Activated CD4-positive, alpha-beta T cell treated with anti-CD3 and anti-CD28 coated beads for 36 hours (primary cell): ENCODE data around the gene CABP2. TPM values are rescaled to one million over a fixed set of nuclear protein-coding genes. Genes with fewer than 3 reads are reported as not detected.
"Not testable (repeated sequence)": the region's sequence is repeated elsewhere in the genome, so short reads cannot be mapped to it uniquely, and the experiment has no call there.

Experiments
- ATAC-seq: fragments of 200-7000 bp; cut with Tn5 transposase; one replicate; pipeline ENCODE4 v1.10.0; 2021; ENCODE audit warnings: mild to moderate bottlenecking, moderate library complexity
- CTCF ChIA-PET: fragments of 350-600 bp; sonication (Branson Sonifier 250); formaldehyde crosslinking; loops from one replicate; lab custom pipeline; 2021; ENCODE audit warnings: antibody characterized with exemption; lab: Charles Lee
- POLR2A ChIA-PET: fragments of 350-600 bp; sonication (Branson Sonifier 250); formaldehyde crosslinking; loops from one replicate; lab custom pipeline; 2021; ENCODE audit warnings: antibody characterized with exemption, inconsistent platforms; lab: Charles Lee
- DNase-seq: peaks from one replicate; pipeline ENCODE4 v3.0.0-alpha.2; 2020
- H3K27ac Mint-ChIP-seq: one replicate; pipeline ENCODE4 v1.8.0; 2021; ENCODE audit warnings: mixed read lengths
- H3K27me3 Mint-ChIP-seq: one replicate; pipeline ENCODE4 v1.8.0; 2021; ENCODE audit warnings: mixed read lengths
- H3K36me3 Mint-ChIP-seq: one replicate; pipeline ENCODE4 v1.8.0; 2021; ENCODE audit warnings: low read depth, mixed read lengths
- H3K4me1 Mint-ChIP-seq: one replicate; pipeline ENCODE4 v1.8.0; 2021; ENCODE audit warnings: mixed read lengths
- H3K4me3 Mint-ChIP-seq: one replicate; pipeline ENCODE4 v1.8.0; 2021; ENCODE audit warnings: mild to moderate bottlenecking, moderate library complexity, mixed read lengths
- H3K9me3 Mint-ChIP-seq: one replicate; pipeline ENCODE4 v1.8.0; 2021; ENCODE audit warnings: low read depth, mixed read lengths
- intact Hi-C, 2 experiments: fragments of 100-400 bp; cut with DNase I in 1 of 2; cut with micrococcal nuclease in 1 of 2; formaldehyde crosslinking; loops; one replicate each; pipeline versions ENCODE4 v1.14.2 to v1.15.1; 2022 to 2024; cut with DNase I, micrococcal nuclease
- total RNA-seq, 2 experiments: library from RNA; stranded (reverse); gene quantifications; one replicate each; pipeline ENCODE4 v1.2.3, GENCODE V29; 2021

CABP2 gene
- total RNA-seq, 2 experiments from 2014 or later, result not detected

GRCh38 chr11:67520856-67521824 is 2.1 kb downstream of the CABP2 start:
- POLR2A ChIA-PET, result no interaction called here
- H3K4me3 Mint-ChIP-seq, result no peak overlapping the region
- DNase-seq, result no peak

GRCh38 chr11:67519726-67520125 is 3.5 kb downstream of the CABP2 start:
- no peaks in the 10 kb centered on the region for H3K4me1 Mint-ChIP-seq
- intact Hi-C loops, result no loop called here
- POLR2A ChIA-PET, result no interaction called here
- H3K27me3 Mint-ChIP-seq, result no peaks in the 10 kb centered on the region
- no peaks in the 10 kb centered on the region for H3K9me3 Mint-ChIP-seq
- no peak overlapping the region for H3K27ac Mint-ChIP-seq
- DNase-seq (no peak), ATAC-seq (no peak)
- H3K36me3 Mint-ChIP-seq, result no peaks in the 10 kb centered on the region
- no peak overlapping the region for H3K4me3 Mint-ChIP-seq
- CTCF ChIA-PET, result interaction anchor here (0.7 kb wide), 1 partner anchor 81 kb away, joined by 3 read pairs; no protein-coding TSS in a partner anchor

More at GRCh38 chr11:67520856-67521824, 2.1 kb downstream of the CABP2 start:
- Mint-ChIP-seq H3K4me1 (no peaks in the 10 kb centered on the region), H3K27me3 (no peaks in the 10 kb centered on the region), H3K36me3 (no peaks in the 10 kb centered on the region), H3K27ac (no peak overlapping the region), H3K9me3 (no peaks in the 10 kb centered on the region)
- ATAC-seq, result no peak
- intact Hi-C loops, result no loop called here
- CTCF ChIA-PET, result interaction anchor here (1.5 kb wide), 1 partner anchor 170 kb away, joined by 3 read pairs; no protein-coding TSS in a partner anchor

- Mint-ChIP-seq H3K27me3 (peaks cover 2% of the 10 kb centered on the region), H3K27ac (no peak overlapping the region), H3K36me3 (no peaks in the 10 kb centered on the region), H3K4me3 (no peak overlapping the region), H3K9me3 (no peaks in the 10 kb centered on the region), H3K4me1 (no peaks in the 10 kb centered on the region)
- intact Hi-C loops, result no loop called here
- ATAC-seq (no peak), DNase-seq (no peak)
- ChIA-PET CTCF (interaction anchor here (1.1 kb wide), 1 partner anchor 117 kb away, joined by 3 read pairs; the partner anchor contains the start of gene PPP1CA), POLR2A (interaction anchor here (0.6 kb wide), 1 partner anchor 25 kb away, joined by 4 read pairs; no protein-coding TSS in a partner anchor)
Observed at GRCh38 chr11:67517784-67518552, 5.3 kb downstream of the CABP2 start.

GRCh38 chr11:67516806-67517205 is 6.4 kb downstream of the CABP2 start:
- no peaks in the 10 kb centered on the region for H3K4me1 Mint-ChIP-seq
- no peaks in the 10 kb centered on the region for H3K9me3 Mint-ChIP-seq
- intact Hi-C loops, result no loop called here
- ChIA-PET POLR2A (no interaction called here), CTCF (no interaction called here)
- H3K27ac Mint-ChIP-seq, result no peak overlapping the region
- H3K36me3 Mint-ChIP-seq, result no peaks in the 10 kb centered on the region
- no peak for ATAC-seq
- H3K27me3 Mint-ChIP-seq, result peaks cover 2% of the 10 kb centered on the region
- no peak overlapping the region for H3K4me3 Mint-ChIP-seq
- DNase-seq, result no peak

GRCh38 chr11:67514116-67514515 is 9.1 kb downstream of the CABP2 start:
- no peak for ATAC-seq
- intact Hi-C loops, result no loop called here
- no peaks in the 10 kb centered on the region for H3K36me3 Mint-ChIP-seq
- ChIA-PET CTCF (interaction anchor here (1.3 kb wide), 1 partner anchor 20 kb away, joined by 3 read pairs; no protein-coding TSS in a partner anchor), POLR2A (no interaction called here)
- no peaks in the 10 kb centered on the region for H3K9me3 Mint-ChIP-seq
- H3K4me1 Mint-ChIP-seq, result peaks cover 2% of the 10 kb centered on the region
- no peak overlapping the region for H3K27ac Mint-ChIP-seq
- DNase-seq, result no peak
- H3K4me3 Mint-ChIP-seq, result no peak overlapping the region
- peaks cover 2% of the 10 kb centered on the region for H3K27me3 Mint-ChIP-seq

GRCh38 chr11:67511558-67511957 is 11.7 kb downstream of the CABP2 start:
- CTCF ChIA-PET, H3K9me3 Mint-ChIP-seq, intact Hi-C loops, H3K27ac Mint-ChIP-seq, POLR2A ChIA-PET, H3K4me3 Mint-ChIP-seq, DNase-seq, H3K27me3 Mint-ChIP-seq, ATAC-seq: not testable (repeated sequence)
- peaks cover 11% of the 10 kb centered on the region for H3K36me3 Mint-ChIP-seq
- peaks cover 15% of the 10 kb centered on the region for H3K4me1 Mint-ChIP-seq

- intact Hi-C loops, result no loop called here
- Mint-ChIP-seq H3K36me3 (peaks cover 16% of the 10 kb centered on the region), H3K9me3 (no peaks in the 10 kb centered on the region), H3K27ac (no peak overlapping the region), H3K4me3 (peak overlapping the region; percentile 89), H3K4me1 (peaks cover 25% of the 10 kb centered on the region), H3K27me3 (peaks cover 2% of the 10 kb centered on the region)
- CTCF ChIA-PET, result no interaction called here
- ATAC-seq (no peak), DNase-seq (no peak)
- POLR2A ChIA-PET, result no interaction called here
Observed at GRCh38 chr11:67510023-67510345, 13.3 kb downstream of the CABP2 start.

GRCh38 chr11:67508486-67509121 is 14.6 kb downstream of the CABP2 start:
- H3K36me3 Mint-ChIP-seq, result peaks cover 16% of the 10 kb centered on the region

GRCh38 chr11:67507864-67508485 is 15.3 kb downstream of the CABP2 start, which contains the start of gene CDK2AP2:
TSS of gene CDK2AP2 (minus strand) at chr11:67508162. CDS start at chr11:67508082, 80 bp downstream.
- intact Hi-C loops, result loop anchor here (1.0 to 5.0 kb wide), 15 partner anchors 25 to 892 kb away; partner anchors contain the start of genes AIP (in 1 of the 2), ANKRD13D (in 1 of the 2), CHKA (in 1 of the 2) and GRK2 (in 1 of the 2)
- H3K4me1 Mint-ChIP-seq, result peaks cover 31% of the 10 kb centered on the region
- peak within 1 kb of the TSS; percentile 88 for H3K27ac Mint-ChIP-seq
- H3K9me3 Mint-ChIP-seq, result no peaks in the 10 kb centered on the region
- peak; percentile 99 for DNase-seq
- ChIA-PET POLR2A (no interaction called here), CTCF (interaction anchor here (0.6 to 1.2 kb wide), 6 partner anchors 25 to 157 kb away, joined by 3 to 5 read pairs (median 4); partner anchors contain the start of gene AIP)
- peak; percentile 78 for ATAC-seq
- peak within 1 kb of the TSS; percentile 89 for H3K4me3 Mint-ChIP-seq
- H3K36me3 Mint-ChIP-seq, result peaks cover 17% of the 10 kb centered on the region
- H3K27me3 Mint-ChIP-seq, result no peaks in the 10 kb centered on the region

More at GRCh38 chr11:67508486-67509121, 14.6 kb downstream of the CABP2 start:
- H3K4me1 Mint-ChIP-seq, result peaks cover 26% of the 10 kb centered on the region
- peak overlapping the region; percentile 89 for H3K4me3 Mint-ChIP-seq
- H3K27me3 Mint-ChIP-seq, result peaks cover 2% of the 10 kb centered on the region
- intact Hi-C loops, result loop anchor here (1.0 to 5.0 kb wide), 14 partner anchors 25 to 892 kb away; partner anchors contain the start of genes AIP (in 1 of the 2), ANKRD13D (in 1 of the 2), CHKA (in 1 of the 2) and GRK2 (in 1 of the 2)
- DNase-seq (peak; percentile 100), ATAC-seq (peak; percentile 21)
- ChIA-PET POLR2A (no interaction called here), CTCF (interaction anchor here (0.6 to 1.1 kb wide), 2 partner anchors 26 to 149 kb away, joined by 3 to 4 read pairs; partner anchors contain the start of gene AIP)
- H3K9me3 Mint-ChIP-seq, result no peaks in the 10 kb centered on the region
- peak overlapping the region; percentile 85 for H3K27ac Mint-ChIP-seq

- peaks cover 21% of the 10 kb centered on the region for H3K36me3 Mint-ChIP-seq
- no peak for DNase-seq
- no peaks in the 10 kb centered on the region for H3K9me3 Mint-ChIP-seq
- CTCF ChIA-PET, result interaction anchor here (0.6 to 1.2 kb wide), 6 partner anchors 15 to 156 kb away, joined by 3 to 5 read pairs (median 4); partner anchors contain the start of gene AIP
- peaks cover 34% of the 10 kb centered on the region for H3K4me1 Mint-ChIP-seq
- POLR2A ChIA-PET, result no interaction called here
- peak overlapping the region; percentile 88 for H3K27ac Mint-ChIP-seq
- peak overlapping the region; percentile 89 for H3K4me3 Mint-ChIP-seq
- no peak for ATAC-seq
- H3K27me3 Mint-ChIP-seq, result no peaks in the 10 kb centered on the region
- intact Hi-C loops, result loop anchor here in 1 of 2 experiments (2.0 to 5.0 kb wide), 2 partner anchors 71 to 105 kb away; partner anchors contain the start of gene PTPRCAP
Observed at GRCh38 chr11:67507242-67507863, 15.9 kb downstream of the CABP2 start.
